ENCODE results near the gene DKC1. TPM values are rescaled to one million over a fixed set of nuclear protein-coding genes. Genes with fewer than 3 reads are reported as not detected.

DKC1 gene
- 140 and 153 TPM in 2 replicates for total RNA-seq (2014; rRNA removed; shearing (Covaris generic))
- polyA plus RNA-seq (2014; cell fraction: nucleus; rRNA removed), result 170 and 211 TPM in 2 replicates

DNA sequence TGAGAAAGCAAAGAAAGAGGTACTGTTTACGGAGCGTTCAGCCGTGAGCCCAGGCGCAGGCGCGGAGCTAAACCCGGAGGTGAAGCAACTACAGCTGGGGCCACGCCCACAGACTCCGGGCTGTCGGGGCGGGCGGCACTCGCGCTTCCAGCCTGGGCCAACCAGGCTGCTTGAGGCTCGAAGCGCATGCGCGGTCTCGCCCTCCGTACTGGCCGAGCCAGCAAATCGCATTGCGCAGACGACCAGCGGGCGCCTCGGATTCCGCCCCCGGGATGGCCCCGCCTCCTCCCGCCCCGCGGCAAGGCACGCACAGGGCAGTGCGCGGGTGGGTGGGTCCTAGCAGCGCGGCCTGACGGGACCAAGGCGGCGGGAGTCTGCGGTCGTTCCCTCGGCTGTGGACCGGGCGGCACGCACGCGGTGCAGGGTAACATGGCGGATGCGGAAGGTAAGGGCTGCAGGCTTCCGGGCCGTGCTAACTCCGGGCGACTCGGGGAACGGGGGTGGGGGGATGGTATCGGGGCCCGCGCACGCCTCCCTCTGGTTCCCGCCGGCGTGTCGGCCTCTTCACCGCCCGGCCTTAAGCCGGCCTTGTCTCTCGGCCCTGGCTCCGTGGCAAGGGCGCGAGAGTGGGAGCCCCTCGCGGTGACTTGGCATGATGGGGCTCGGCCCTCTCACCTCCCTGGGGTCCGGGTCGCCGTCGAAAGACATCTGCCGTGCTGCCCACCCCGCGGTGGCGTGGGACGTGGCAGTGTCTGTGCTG, at the start of gene DKC1:
Gene DKC1, plus strand, starts transcription at position 328 of the 760 bp plus-strand sequence. Its CDS starts 102 bp downstream, at position 430.
- peak; percentile 96 for DNase-seq (ENCODE audit: extremely low read depth, low read depth)

- peak; percentile 54 for DNase-seq (ENCODE audit: extremely low read depth, low read depth)
Observed at GRCh38 chrX:154714925-154715324, 47.7 kb upstream of the DKC1 start.

DNA sequence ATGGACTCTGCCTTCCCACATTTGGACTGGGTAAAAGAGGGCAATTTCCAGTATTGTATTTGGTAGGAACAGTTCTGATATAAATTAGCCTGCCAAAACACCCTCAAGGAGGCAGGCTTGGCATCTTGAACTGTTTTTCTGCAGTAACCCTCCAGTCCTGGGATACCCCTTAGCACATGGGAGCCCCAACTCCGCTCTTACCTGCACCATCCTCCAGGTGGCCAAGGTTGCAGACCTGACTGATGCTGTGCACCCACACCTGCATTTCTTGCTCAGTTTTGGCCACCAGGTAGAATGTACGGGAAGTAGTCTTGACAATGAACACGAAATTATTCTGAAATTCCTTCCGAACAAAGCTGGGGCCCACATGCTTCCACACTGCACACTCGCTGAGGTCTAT, 46.8 kb upstream of the DKC1 start:
- no peak for DNase-seq (ENCODE audit: extremely low read depth, low read depth)

- no peak for DNase-seq (ENCODE audit: extremely low read depth, low read depth)
Observed at GRCh38 chrX:154717824-154718223, 44.8 kb upstream of the DKC1 start.

DNA sequence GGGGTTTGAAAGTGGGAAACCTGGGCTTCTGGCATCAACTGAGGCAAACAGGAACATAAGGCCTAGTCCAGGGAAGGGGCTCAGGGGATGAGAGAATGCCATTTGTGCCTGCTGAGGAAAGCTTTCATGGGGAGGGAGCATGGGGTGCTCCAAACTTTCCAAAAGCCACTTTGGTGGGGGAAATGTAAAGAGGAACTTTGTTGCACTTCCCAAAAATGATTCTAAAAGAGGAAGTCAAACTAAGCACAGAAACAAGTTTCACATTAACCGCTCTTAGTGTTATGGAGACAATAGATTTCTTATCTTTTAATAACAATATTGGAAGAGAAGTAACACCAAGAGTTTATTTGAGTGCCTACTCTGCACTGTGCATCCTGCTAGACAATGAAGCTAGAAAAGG, 44.0 kb upstream of the DKC1 start:
- no peak for DNase-seq (ENCODE audit: extremely low read depth, low read depth)

DNA sequence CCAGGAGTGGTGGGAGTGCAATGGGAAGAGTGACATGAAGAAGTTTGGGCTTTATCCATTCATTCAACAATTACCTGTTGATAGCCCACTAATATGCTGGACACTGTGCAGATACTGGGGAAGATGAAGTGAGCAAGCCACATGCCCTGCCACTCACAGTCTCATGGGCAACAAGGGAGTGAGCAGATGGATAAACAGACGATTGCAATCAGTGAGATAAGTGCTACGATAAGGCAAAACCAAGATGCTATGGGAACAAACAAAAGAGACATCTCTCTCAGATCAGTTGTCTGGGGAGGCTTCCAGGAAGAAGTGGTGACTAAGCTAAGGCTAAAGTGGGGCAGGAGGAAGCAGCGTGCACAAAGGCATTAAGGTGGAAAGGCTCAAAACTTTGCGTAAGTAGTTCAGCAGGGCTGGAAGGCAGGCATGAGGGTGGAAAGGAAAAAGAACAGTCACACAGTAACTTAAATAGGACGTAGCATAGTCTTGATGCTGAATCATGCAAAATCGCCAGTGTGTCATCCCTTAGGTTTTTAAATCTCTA, 43.5 kb upstream of the DKC1 start:
- DNase-seq (ENCODE audit: extremely low read depth, low read depth), result no peak

DNA sequence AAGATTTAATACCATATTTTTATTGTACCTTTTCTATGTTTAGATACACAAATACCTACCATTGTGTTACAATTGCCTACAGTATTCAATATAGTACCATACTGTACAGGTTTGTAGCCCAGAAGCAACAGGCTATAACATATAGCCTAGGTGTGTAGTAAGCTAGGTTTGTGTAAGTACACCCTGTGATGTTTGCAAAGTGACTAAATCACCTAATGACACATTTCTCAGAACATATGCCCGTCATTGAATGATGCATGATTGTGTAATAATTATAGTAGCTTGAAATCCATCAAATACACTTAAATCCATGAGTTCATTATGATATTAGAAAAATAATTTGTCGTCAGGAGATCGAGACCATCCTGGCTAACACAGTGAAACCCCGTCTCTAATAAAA, 42.6 kb upstream of the DKC1 start:
- no peak for DNase-seq (ENCODE audit: extremely low read depth, low read depth)

DNA sequence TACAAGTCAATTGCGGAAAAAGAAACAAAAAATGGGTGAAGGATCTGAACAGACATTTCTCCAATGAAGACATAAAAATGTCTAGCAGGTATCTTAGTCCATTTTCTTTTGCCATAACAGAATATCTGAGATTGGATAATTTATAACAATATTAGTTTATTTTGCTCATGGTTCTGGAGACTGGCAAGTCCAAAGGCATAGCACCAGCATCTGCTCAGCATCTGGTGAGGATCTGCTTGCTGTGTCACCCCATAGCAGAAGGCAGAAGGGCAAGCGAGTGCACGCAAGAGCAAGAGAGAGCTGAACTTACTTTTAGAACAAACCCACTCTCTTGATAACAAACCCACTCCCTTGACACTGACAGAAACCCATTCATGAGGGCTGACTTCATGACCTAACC, 41.5 kb upstream of the DKC1 start:
- DNase-seq (ENCODE audit: extremely low read depth, low read depth), result no peak

GRCh38 chrX:154724993-154725756, 37.5 kb upstream of the DKC1 start:
- DNase-seq (ENCODE audit: extremely low read depth, low read depth), result no peak

DNA sequence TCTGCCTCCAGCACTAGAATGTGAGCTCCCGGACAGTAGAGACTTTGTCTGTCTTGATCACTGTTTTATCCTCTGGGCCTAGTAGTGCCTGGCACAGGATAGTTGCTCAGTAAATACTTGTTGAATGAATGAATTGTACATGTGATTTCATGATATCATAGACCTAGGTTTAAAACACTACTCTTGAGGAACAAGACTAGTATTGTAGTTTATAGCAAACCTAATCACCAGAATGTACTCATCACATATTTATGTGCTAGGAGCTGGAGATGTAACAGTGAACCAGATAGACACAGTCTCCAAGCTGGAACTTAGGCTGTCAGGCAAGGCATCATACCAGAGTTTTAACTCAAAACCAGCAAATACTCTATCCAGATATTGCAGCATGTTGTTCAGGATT, 35.2 kb upstream of the DKC1 start:
- DNase-seq (ENCODE audit: extremely low read depth, low read depth), result no peak

- DNase-seq (ENCODE audit: extremely low read depth, low read depth), result no peak
Observed at GRCh38 chrX:154727871-154728270, 34.8 kb upstream of the DKC1 start.

DNA sequence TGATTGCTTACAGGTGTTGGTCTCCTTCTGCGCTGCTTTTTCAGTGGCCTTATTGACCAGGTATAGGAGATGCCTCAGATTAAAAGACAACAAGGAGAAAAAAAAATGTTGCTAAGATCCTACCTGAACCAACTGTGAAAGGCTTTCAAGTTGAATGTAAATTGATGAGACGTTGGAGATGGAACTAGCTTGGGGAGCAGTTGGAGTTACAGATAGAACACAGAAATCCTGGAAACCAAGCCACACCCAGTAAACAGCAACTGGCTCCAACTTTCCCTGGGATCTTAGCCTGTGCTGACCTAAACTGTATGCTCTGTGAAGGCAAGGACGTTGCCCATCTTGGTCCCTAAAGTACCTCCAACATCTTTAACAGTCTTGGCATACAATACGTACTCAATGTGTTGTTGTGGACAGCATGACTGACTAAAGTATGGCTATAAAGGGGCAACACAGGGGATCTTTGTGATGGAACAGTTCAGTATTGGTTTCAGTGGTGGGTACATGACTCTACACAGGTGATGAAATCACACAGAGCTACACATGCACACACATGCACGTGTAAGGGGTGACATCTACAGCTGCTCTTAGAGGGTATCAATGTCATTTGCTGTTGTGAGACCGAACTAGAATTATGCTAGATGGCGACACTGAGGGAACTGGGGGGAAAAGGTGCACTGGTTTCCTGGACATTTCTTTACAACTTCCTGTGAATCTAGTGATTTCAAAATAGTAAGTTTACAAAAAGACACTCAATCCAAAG, 34.1 kb upstream of the DKC1 start:
- no peak for DNase-seq (ENCODE audit: extremely low read depth, low read depth)

DNA sequence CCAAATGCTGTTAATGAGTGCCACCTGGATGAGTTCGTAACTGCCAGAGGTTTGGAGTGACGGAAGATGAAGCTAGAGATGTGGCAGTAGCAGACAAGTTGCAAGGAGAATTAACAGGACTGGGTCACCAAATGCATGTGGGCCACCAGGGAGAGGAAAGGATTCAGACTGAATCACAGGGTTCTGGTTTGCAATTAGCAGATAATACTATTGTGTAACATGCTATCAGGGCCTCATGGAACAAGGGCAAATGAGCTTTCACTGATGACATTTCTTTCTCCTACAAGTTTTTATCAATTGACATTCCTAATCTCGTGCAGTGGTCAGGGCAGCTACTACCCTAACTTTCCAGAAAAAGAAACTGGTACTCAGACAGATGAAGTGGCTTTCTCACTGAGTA, 33.2 kb upstream of the DKC1 start:
- DNase-seq (ENCODE audit: extremely low read depth, low read depth), result no peak

DNA sequence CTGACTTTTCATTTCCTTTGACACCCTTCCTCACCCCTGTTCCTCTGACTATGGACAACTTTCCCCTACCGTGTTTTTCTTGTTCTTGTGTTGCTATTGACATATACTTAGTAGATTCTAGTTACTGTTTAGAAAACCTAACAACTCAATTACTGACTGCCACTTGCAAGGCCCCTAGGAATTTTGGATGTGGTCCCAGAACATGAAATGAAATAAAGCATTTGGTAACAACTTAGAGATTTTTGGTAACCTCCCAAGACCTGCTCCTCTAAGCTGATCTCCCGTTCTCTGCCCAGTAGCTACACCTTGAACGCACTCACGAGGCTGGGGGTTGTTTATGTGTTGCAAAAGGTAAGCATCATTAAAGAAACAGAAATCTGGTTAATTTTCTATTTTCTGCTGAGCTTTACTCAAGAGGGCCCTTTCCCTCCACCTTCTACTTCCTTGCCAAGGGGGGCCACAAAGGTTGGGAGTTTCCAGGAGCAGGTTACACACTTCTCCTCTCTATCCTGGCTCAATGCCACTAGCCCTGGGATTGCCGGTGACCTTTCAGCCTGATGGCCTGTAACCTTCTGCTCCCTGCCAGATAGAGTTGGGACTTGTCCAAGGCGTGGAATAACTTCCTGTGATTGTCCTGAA, 32.3 kb upstream of the DKC1 start:
- DNase-seq (ENCODE audit: extremely low read depth, low read depth), result no peak

DNA sequence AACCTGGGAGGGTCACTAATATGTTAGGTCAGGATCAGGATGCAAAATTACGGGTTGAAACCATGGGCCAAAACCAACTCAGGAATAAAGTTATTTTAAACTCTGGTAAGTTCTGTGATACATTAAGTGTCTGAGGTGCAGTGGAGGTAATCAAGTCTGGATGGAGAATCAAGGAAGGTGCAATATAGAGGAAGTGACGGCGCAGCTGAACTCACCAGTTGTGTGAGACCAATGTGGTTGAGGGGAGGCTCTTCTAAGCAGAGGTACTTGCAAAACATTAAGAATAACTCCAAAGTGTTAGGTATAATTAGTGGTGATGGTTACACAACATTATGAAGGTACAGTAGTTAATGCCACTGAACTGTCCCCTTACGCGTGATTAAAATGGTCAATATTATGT, 31.5 kb upstream of the DKC1 start:
- no peak for DNase-seq (ENCODE audit: extremely low read depth, low read depth)

DNA sequence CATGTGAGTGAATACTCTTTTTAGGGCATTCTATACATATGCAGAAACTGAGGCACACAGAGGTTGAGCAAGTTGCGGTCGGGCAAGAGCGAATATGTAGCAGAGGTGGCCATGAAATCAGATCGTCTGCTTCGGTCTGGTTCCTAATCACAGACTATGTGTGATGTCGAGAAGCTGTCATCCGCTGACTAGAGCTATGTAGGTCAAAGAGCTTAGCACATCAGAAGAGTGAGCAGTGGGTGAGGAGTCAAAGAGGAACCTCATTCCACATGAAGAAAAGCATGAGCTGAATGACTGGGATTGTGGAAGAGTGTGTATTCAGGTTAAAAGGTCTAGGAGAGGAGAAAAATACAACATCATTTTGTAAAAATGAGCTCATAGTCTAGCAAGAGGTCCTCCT, 30.8 kb upstream of the DKC1 start:
- DNase-seq (ENCODE audit: extremely low read depth, low read depth), result no peak

DNA sequence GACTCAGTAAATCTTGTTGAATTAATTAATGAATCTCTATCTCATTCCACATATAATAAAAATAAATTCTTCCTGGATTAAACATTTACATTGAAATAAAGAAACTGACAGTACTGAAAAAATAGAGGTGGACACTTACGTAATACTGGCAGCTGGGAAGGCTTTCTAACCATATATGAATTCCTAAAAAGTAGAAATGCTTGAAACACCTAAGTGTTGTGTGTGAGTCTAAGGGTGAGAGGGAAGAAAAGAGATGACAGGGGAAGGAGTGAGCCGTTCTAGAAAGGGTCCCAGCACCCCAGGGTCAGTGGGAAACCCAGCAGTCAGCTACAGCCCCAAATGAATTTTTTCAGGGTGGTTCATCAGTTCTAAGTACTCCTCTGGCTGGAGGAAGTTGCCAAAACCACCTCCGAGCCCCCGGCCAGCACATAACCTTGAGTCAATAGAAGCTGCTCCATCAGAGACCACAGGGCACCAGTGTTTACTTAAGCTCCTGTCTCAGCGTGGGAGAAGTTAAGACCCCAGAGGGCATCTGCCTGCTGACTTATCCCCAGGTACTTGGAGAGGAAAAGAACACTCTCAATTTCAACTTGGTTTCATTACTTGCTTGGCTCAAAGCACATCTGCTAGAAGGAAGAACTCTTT, 30.1 kb upstream of the DKC1 start:
- no peak for DNase-seq (ENCODE audit: extremely low read depth, low read depth)

GRCh38 chrX:154733066-154733425, 29.6 kb upstream of the DKC1 start:
- no peak for DNase-seq (ENCODE audit: extremely low read depth, low read depth)

DNA sequence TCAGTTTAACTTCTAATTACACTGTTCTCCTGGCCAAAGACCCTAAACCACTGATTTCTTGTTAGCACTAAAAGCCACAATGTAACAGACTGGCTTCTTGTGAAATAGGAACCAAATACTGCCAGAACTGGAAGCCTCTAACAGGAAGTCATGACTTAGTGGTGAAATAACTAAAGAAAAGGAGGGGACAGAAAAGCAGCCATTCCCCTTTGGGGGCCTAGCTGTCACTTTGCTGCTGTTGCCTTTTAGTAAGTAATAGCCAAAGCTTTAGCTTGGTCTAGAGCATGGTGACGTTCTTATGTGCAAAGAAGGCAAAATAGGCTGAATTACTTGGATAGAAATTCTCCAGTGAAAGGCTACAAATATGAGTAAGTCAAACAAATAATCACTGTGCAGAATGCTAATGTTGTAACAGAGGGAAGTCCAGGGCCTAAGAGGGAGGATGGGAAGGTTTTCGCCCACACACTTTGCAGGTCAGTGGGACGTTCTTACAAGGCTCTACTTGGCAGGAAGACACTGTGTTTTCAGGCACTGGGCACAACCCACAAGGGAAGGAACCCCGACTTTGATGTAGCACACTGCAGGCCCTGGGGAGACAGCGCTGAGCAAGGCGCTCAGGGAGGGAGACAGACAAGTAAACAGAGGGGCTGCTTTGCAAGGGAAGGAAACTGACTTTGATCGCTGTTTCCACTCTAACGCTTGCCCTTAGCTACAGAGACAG, 28.4 kb upstream of the DKC1 start:
- no peak for DNase-seq (ENCODE audit: extremely low read depth, low read depth)
